Measurements from ENCODE around the gene TRIML1.
"Not testable (repeated sequence)": the region's sequence is repeated elsewhere in the genome, so short reads cannot be mapped to it uniquely, and the experiment has no call there.

TRIML1 gene

GRCh38 chr4:188154668-188155405 lies 15.6 kb downstream of the TRIML1 start:
- DNase-seq: no peak

- no peak for DNase-seq
These were observed 19.1 kb downstream of the TRIML1 start for GRCh38 chr4:188158336-188158735.

- not testable (repeated sequence) for DNase-seq
These were observed 20.4 kb downstream of the TRIML1 start for GRCh38 chr4:188159513-188160226.

GRCh38 chr4:188160406-188160805 lies 21.2 kb downstream of the TRIML1 start:
- DNase-seq: no peak

GRCh38 chr4:188161167-188161566 lies 21.9 kb downstream of the TRIML1 start:
- no peak for DNase-seq

- no peak for DNase-seq
These were observed 23.5 kb downstream of the TRIML1 start for GRCh38 chr4:188162698-188163097.

- DNase-seq: no peak
These were observed 29.6 kb downstream of the TRIML1 start for GRCh38 chr4:188168726-188169373.

- no peak for DNase-seq
These were observed 32.3 kb downstream of the TRIML1 start for GRCh38 chr4:188171551-188171950.

GRCh38 chr4:188175288-188175687 lies 36.0 kb downstream of the TRIML1 start:
- no peak for DNase-seq

- DNase-seq: no peak
These were observed 38.9 kb downstream of the TRIML1 start for GRCh38 chr4:188177997-188178675.

GRCh38 chr4:188178806-188179205 lies 39.6 kb downstream of the TRIML1 start:
- DNase-seq: no peak

- DNase-seq: no peak
These were observed 47.9 kb downstream of the TRIML1 start for GRCh38 chr4:188187106-188187505.

- DNase-seq: no peak
These were observed 51.2 kb downstream of the TRIML1 start for GRCh38 chr4:188190461-188190860.

GRCh38 chr4:188194421-188194820 lies 55.2 kb downstream of the TRIML1 start:
- DNase-seq: no peak

- no peak for DNase-seq
These were observed 56.2 kb downstream of the TRIML1 start for GRCh38 chr4:188195389-188195985.

- no peak for DNase-seq
These were observed 57.0 kb downstream of the TRIML1 start for GRCh38 chr4:188196134-188196735.
